AG08395 (cell line): Measurements from ENCODE around the gene KLHL35.
A peak's percentile ranks its signal among the peaks of the same experiment; 100 is the strongest.

Experiments used
- DNase-seq: peaks from one replicate; pipeline ENCODE4 v3.0.0; 2012; ENCODE audit warnings: mixed read lengths, low spot score

KLHL35 gene

DNA sequence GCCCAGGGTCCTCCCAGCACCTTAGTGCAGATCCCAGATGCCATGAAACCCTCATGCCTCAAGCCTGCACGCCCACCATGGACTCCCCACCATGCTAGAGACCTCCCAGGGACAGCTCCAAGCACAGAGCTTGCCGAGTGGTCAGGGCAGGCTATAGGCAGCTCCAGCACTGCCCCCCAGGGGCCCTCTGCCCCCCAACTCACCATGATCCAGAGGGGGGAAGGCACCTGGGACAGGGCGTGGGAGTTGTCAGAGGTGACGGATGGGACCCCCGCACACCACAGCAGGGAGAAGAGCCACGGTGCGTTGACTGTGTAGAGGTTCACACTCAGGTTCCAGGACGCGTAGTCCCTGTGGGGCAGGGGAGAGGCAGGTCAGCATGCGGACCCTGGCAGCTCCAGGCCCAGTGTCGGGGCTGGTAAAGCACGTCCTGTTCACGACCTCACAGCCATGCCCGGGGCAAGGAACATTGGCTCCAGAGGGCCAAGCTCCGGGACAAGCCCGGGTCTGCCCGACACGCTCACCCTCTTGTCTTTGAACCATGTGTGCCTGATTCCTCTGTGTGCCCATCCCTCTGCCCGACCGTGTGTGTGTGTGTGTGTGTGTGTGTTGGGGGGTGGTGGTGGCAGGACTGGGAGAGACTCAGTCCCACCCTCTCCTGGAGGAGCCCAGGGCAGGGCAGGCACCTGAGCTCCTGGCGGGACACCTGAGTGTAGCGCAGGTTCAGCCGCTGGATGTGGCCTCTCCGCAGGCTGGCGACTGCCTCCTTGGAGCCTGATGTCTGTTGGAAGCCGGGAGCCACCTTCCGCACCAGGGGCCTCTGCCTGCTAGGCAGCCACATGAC is 8.2 kb upstream of the KLHL35 start:
- DNase-seq, result no peak

DNA sequence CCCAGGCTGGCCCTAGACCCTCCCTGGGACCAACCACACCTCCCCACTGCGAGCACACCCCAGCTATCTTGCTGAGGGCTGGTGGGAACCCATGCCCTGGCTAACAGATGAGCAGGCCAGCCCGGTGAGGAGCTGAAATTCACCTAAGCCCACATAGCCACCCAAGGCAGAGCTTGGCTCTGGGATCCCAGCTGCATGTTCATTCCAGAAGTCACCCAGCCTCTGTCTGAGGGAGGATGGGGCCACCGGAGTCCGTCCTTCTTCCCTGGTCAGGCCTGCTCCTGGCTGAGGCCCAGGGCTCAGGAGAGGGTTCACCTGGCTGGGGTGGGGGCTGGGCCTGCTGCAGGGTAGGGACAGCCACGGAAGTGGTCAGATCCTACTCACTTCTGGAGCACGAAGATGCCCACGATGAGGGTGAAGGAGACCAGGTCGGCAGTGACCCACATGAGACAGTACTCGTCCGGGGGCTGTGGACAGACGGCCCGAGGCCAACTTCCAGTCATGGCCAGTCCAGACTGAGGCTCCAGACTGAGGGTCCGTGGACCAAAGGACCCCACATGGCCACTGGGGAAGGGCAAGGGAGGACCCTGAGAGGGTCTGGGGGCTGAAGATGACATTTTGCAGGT is 6.6 kb upstream of the KLHL35 start:
- DNase-seq, result no peak

DNA sequence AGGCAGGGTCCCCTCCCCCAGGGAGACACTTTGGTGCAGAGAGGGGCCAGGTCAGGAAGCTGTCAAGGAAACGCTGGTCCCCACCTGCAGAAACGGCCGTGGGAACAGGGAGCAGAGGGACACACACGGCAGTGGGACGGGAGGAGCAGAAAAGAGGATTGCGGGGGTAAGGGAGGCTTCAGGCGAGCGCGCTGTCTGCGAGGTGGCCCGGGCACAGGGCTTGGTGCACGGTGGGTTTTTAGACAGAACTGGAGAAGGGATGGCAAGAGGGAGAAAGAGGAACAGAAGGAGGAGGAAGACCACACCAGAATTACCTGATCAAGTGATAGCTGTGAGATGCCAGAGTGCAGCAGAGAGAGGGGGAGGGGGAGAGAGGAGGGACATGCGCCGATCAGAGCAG is 6.0 kb upstream of the KLHL35 start:
- DNase-seq, result no peak

DNA sequence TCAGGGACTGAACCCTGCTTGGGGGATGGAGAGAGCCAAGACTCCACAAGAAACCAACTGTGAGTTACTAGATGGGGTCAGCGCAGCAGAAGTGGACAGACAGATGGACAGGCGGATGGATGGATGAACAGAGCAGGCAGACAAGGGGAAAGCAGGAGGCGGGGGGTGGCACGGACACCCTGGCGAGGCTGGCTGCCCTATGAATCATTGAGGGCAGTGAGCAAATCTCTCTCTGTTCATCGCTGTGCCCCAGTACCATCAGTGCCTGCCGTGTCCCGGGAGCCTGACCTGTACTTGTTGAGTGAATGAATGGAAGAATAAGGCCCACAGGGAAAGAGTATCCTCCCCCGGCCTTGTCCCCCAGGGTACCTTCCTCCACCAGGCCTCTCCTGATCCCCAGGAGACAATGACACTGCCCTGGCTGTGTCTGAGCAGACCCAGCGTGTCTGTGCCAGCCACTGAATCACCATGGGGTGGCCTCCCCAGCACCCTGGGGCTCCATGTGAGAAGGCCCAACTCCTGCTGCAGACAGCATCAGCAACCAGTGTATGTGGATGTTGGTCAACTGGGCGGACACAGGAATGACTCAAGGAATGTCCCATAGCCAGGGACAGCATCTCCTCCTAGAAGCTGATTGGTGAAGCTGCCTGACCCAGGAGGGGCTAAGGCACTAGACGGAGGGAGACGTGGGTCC is 5.1 kb upstream of the KLHL35 start:
- DNase-seq, result peak; percentile 37

DNA sequence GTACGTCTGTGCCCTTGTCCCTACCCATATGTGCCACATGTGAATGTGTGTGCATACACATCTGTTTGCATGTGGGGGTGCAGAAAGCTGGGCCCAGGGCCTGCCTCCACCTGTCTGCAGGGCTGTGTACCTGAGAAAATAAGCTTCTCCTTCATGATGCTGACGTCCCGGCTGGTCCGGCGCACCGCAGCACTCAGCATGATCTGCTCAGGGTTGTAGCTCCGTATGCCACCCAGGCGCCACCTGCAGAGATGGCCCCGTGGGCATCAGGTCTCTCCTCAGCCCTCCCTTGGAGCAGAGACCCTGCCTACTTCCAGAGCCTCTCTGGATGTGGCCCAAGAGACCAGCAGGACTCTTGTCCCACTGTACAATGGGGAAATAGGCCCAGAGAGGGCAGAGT is 3.8 kb upstream of the KLHL35 start:
- no peak for DNase-seq

DNA sequence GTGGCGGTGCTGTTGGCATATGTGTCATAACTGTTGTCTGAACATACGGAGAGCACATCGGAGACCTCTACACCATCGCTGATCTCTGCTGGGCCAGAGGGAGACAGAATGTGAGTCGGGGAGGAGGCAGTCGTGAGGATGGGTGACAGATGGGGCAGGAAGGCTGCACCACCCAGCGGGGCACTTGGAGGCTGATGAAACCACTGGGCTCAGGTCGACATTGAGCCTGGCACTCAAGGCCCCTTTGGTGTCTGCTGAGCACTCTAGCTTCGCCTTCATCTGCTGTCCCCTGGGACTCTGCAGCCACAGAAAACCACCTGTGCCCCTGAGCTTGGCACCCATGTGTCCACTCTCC is 2.5 kb upstream of the KLHL35 start:
- DNase-seq, result no peak

DNA sequence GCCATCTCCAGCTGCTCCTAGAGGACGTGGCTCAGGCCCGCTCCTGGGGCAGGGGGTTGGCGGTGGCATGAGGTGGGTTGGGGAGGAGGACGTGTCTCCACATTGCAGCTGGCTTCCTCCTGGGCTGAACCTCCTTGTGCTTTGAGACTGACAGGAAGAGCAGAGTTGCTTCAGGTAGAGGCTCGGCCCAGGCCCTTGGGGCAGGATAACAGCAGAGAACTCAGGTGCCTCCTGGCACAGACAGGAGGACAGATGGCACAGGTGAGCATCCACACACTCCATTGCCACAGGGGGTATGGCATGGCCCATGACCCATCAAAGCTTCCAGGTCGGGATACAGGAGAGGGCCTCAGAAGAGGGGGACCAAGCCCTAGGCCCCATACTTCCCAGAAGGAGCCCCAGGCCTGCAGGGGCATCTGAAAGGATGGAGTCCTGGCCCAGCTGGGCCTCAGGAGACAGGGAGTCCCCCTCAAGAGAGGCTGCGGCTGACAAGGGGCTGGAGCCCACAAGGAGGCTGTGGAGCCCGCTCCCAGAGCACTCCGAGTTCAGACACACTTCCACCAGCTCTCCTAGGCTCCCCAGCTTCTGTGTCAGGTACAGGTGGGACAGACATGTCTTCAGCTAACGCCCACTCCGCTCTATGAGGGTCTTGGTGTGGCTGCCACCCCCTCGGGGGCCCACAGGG is 2.0 kb upstream of the KLHL35 start:
- DNase-seq, result no peak

DNA sequence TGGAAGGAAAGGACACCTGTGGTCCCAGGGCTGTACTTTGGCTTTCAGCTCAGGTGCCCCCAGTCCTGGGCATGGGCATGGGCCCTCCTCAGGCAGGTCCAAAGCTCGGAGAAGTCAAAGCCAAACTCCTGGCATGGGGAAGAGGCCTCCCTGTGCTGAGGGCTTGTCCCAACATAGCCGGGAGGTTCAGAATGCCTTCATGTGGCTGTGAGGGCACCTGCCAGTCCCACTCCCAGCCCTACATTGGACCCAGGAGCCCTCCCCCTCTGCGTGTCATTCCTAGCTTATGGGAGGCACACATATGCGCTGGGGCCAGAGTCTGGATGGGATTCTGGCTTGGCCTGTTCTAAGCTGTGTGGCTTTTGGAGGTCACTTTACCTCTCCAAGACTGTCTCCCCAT is 1.0 kb upstream of the KLHL35 start:
- no peak for DNase-seq

DNA sequence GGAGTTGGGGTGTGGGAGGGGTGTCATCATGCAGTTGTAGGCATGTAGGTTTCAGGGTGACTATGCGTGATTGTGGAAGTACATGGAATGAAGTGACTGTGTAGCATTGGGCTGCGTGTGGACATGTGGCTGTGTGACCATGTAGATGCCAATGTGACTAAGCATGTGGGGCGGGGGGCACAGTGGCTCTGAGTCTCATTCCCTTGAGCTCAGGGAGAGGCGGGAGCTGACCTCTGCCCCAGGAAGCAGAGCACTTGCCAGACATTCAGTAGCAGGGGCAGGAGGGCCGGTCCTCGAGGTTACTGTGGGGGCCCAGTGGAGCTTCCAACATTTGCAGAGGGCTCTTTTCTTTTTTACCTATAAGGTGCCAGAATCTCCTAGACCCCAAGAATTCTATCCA is 440 bp upstream of the KLHL35 start:
- DNase-seq, result no peak

DNA sequence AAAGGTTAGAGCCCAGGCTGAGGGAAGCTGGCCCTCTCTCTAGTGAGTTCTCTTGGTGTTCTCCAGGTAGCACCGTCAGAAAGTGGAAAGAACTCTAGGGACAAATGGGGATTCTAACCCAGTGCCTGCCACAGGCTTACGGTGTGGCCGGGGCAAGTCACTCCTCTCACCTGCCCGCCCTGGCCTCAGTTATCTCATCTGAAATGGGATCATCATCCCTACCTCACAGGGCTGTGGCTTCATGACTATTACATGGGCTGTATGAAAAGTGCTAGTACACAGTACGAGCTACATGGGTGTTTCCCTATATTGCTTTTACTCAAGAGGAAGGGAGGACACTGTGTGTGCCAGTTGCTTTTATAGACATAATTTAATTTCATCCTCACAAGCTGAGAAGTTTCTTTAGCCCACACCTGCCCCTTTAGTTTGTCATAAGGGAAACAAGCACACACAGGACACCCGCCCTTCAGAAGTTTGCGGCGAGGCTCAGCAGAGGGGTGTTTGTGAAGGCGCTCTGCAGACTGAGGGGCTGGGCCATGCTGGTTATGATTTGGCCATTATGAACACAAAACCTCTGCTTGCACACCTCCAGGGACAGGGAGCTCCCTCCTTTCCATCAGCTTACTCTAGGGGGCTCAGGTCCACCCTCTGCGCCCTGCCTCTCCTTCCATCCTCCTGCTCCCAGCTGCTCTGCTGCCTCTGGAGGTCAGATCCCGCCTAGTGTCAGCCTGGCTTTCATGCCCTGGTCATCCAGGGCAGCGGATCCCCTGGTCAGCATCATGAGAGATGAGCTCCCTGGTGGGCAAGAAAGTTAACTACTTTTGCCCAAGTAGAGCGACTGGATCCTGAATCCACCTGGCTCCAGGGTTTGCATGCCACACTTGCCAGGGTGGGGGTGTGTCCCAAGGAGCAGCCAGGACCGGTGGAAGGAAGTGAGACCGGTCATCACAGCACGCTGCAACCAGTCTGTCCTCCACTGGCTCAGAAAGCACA is 1.2 kb downstream of the KLHL35 start:
- DNase-seq, result no peak

DNA sequence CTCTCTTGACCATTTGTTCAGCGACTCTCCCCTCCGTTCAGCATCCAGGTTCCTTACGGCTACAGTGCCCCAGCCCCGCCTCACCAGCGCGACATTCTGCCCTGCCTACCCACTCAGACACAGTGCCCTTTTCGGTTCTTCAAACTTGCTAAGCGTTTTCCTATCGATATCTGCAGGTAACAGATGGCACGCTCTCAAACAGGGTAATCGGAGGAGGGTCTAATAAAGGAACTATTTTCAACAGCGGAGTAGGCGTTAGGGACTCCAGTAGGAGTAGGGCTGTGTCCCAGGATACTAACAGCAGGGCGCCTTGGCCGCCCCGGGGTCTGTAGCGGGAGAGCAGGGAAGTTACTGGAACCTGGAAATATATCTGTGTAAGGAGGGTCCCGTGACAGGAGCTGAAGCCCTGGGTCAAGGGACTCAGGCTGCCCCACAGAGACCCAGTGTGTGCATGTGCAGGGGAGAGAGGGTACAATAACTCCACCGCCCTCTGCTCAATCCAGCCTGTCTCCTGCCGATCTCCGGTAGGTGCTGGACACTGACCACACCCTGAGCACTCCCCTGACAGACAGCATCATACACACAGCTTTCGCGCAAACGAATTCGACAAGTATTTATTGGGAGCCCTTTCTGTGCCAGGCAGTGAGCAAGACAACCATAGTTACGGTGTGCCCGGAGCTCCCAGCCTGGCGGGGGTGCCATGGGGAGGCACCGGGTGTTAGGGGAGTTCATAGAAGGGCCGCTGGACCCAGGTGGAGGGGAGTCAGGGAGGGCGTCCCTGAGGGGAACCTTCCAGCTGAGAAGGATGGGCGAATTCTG is 2.1 kb downstream of the KLHL35 start:
- no peak for DNase-seq

DNA sequence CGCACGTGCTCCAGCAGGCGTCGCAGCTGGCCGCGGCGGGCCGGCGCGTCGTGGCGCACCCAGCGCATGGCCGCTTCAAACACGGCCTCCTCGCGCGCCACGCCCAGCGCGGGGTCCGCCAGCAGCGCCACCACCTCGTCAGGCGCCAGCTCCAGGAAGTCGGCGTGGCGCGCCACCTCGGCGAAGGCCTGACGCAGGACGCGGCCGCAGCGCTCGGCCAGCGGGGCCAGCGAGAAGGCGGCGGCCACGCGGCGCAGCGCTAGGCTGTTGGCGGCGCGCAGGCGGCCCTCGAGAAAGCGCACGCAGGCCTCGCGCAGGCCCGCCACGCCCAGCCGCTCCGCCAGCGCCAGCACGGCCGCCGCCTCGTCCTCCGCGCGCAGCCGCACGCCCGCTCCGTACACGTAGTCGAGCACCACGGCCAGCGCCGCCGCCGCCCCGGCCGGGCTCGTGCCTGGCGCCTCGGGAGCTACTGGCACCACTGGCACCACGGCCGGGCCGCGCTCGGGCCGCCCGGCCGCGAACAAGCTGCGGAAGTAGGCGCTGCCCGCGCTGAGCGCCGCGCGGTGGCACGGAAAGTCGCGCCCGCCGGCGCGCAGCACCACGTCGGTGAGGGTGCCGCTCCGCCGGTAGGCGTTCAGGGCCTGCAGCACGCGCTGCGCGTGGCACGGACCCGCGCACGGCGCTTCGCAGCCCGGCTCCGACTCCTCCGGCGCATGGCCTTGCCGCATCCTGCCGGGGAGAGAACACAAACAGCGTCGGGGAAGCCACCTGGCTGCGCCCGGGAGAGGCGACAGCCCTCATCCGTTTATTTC is 2.9 kb downstream of the KLHL35 start:
- peak; percentile 77 for DNase-seq

DNA sequence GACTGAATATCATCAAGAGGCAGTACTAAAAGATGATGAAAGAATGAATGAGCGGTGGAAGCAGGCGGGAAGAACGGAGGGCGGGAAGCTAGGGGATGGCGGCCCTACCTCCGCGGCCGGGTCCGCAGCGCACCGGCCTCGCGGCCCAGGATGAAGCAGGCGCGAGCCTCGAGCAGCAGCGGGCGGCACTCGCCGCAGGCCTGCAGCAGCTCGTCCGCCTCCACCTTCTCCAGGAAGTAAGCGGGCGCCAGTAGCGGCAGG is 3.4 kb downstream of the KLHL35 start:
- no peak for DNase-seq

DNA sequence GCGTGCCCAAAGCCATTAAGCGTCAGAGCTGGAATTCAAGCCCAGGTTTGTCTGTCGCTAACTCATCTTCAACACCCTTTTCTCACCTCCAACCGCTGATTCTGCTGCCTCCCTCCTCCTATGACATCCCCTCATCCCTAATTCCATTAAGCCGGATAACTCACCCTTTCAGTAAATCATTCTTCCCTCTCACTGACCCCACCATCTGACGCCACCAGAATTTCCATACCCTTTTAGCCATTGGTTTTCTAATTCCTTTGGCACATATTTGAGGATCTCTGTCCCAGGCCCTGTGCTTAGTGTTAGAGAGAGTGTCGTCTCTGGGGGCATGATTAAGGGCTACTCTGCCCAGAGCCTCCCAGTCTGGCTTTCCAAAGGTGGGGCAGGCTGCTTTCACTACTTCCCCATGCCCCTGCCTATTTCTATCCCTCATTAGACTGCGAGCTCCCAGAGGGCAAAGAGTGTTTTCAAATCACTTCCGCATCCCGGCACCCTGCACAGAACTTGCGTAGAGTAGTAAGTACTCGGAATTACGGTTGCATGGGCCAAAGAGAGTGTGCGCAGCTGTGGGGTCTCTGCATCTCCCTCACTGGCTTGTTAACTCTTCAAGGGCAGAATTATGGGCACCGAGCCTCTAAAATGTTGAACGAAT is 3.9 kb downstream of the KLHL35 start:
- DNase-seq, result no peak

DNA sequence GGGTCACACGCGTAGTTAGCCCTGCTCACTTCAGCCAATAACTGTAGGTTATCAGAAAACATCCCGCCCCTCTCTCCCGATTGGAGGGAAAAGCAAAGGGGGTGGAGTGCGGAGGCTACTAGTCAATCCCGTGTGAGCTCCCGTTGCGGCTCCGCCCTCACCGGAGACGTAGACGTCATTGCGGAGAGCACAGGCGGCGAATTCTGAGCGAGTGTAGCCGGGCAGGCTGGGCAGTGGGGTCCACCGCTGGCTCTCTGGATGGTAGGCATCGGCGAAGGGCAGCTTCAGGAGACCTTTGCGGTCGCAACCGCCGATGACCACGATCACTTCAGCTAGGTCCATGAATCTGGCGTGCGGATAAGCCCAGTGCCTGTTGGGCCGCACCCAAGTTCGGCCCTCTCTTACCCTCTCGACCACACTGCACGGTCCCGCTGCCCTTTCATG is 4.7 kb downstream of the KLHL35 start:
- peak; percentile 91 for DNase-seq

DNA sequence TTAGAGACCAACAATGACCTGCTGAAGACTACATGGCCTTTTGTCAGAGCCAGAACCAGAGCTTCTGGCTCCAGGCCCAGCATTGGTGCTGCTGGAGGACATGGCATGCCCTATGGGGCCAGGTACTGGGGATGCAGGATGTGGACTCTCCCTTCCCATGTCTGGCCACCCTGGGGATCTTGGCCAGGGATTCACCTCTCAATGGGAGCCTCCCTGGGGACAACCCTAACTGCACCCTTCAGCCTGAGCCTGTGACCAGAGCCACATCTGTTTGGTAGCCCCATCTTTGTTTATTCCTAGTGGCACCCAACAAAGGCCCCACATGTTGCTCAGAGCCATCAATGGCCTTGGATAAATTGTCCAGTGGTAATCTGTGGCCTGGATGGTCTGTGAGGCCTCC is 5.8 kb downstream of the KLHL35 start:
- DNase-seq, result no peak

DNA sequence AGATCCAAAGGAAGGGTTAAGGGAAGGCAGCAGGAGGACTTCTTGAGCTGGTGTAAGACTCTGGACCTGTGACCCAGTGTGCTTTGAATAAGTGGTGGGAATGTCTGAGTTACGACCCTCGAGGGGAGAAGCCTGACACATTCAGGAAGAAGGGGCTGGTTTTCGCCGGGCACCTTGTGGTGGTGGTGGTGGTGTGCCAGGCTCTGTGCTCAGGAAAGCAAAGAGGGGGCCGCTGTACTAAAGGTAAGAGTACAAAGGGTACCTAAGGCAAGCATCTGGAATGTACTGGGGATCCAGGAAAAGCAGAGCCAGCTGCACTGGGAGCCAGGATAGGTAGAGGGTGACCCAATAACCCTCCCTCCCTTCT is 6.3 kb downstream of the KLHL35 start:
- no peak for DNase-seq

DNA sequence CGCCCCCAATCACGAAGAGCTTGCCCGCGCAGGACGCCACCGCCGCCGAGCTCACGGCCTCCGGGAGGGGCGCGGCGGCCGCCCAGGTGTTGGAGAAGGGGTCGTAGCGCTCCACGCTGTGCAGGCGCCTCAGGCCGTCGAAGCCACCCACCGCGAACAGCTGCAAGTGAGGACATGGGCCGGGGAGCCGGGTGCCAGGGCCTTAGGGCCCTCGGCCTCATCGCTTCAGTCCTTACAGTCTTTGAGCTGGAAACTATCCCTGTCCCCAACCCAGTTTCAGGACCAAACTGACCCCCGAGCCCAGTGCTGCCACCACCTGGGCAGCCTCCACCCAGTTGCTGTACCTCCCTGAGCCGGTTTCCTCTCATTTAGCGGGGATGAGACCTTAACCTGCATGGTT is 7.6 kb downstream of the KLHL35 start:
- no peak for DNase-seq

DNA sequence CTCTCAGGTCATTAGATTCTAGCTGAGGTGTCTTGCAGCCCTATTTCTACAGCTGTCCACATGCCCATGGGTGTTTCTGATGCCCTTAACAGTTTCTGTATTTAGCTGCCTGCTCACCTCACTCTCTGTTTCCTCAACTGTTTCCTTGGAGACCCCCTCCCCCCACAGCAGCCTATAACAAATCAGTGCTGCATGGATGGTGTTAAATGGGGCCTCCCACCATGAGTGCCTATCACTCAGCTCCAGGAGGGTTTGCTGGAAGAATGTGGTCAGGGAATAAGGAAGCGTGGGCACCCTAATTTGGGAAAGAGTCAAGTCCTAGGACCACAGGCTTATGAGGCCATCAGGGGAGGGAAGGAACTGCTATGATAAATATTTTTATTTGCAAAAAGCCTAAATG is 8.6 kb downstream of the KLHL35 start:
- DNase-seq, result no peak

DNA sequence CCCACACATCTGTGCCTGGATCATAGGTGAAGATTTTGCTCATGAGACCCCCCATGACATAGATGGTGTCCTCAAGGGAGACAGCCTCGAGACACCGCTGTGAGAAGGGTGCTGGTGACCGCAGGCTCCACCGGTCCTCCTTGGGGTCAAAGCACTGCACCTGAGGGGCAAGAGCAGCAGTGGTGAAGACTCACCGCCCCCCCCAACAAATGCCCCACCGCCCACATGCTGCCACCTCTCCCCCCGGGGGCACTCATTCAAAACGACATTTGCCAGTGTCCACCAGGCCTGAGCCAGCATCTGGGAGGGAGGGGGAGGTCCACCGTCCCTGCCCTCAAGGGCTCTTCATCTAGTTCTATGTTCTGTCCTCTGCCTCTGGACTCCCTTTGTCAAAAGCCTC is 9.3 kb downstream of the KLHL35 start:
- DNase-seq, result no peak
